H9 (cell line): Measurements from ENCODE around the gene OR1J4. TPM values are rescaled to one million over a fixed set of nuclear protein-coding genes. Genes with fewer than 3 reads are reported as not detected.

Experiments used
- DNase-seq: peaks from one replicate; pipeline ENCODE4 v3.0.0-alpha.2; 2017
- H2AFZ ChIP-seq: one replicate; pipeline ENCODE4 v1.6.1; 2013; ENCODE audit warnings: mild to moderate bottlenecking, low read length, control low read depth, moderate library complexity
- H2AK5ac ChIP-seq: 2 replicates; pipeline ENCODE4 v1.6.1; 2013; ENCODE audit warnings: low read length, control low read depth, mixed read lengths; ENCODE audit not compliant: insufficient read length
- H2BK120ac ChIP-seq: one replicate; pipeline ENCODE4 v1.6.1; 2013; ENCODE audit warnings: low read depth, mild to moderate bottlenecking, low read length, control low read depth, inconsistent platforms; ENCODE audit not compliant: poor library complexity, severe bottlenecking
- H2BK12ac ChIP-seq: 2 replicates; pipeline ENCODE4 v1.6.1; 2013; ENCODE audit warnings: low read length, control low read depth, mixed read lengths, low read depth; ENCODE audit not compliant: insufficient read length
- H2BK15ac ChIP-seq: 2 replicates; pipeline ENCODE4 v1.6.1; 2013; ENCODE audit warnings: low read depth, low read length, control low read depth
- H2BK20ac ChIP-seq: one replicate; pipeline ENCODE4 v1.6.1; 2013; ENCODE audit warnings: low read depth, mild to moderate bottlenecking, low read length, control low read depth, inconsistent platforms; ENCODE audit not compliant: poor library complexity, severe bottlenecking
- H2BK5ac ChIP-seq: 2 replicates; pipeline ENCODE4 v1.6.1; 2013; ENCODE audit warnings: low read length, control low read depth, mixed read lengths; ENCODE audit not compliant: insufficient read length
- H3K14ac ChIP-seq: 2 replicates; pipeline ENCODE4 v1.6.1; 2013; ENCODE audit warnings: low read length, control low read depth; ENCODE audit not compliant: insufficient read depth
- H3K18ac ChIP-seq: 2 replicates; pipeline ENCODE4 v1.6.1; 2013; ENCODE audit warnings: low read depth, mild to moderate bottlenecking, mixed read lengths, low read length, control low read depth; ENCODE audit not compliant: insufficient read length
- H3K23ac ChIP-seq: 2 replicates; pipeline ENCODE4 v1.6.1; 2013; ENCODE audit warnings: low read length, control low read depth, mixed read lengths, low read depth; ENCODE audit not compliant: insufficient read length
- H3K23me2 ChIP-seq: 2 replicates; pipeline ENCODE4 v1.6.1; 2013; ENCODE audit warnings: low read depth, mild to moderate bottlenecking, mixed read lengths, low read length, control low read depth; ENCODE audit not compliant: insufficient read length, poor library complexity, severe bottlenecking
- H3K27ac ChIP-seq: 2 replicates; pipeline ENCODE4 v1.5.1; 2013; ENCODE audit warnings: low read length, control low read depth, mixed read lengths, low read depth; ENCODE audit not compliant: insufficient read length
- H3K27me3 ChIP-seq: 2 replicates; pipeline ENCODE4 v1.6.1; 2013; ENCODE audit warnings: low read length, control low read depth, inconsistent platforms; ENCODE audit not compliant: insufficient read depth
- H3K4ac ChIP-seq: 2 replicates; pipeline ENCODE4 v1.6.1; 2013; ENCODE audit warnings: low read depth, mild to moderate bottlenecking, control low read depth, inconsistent platforms, low read length, moderate library complexity
- H3K4me1 ChIP-seq: 2 replicates; pipeline ENCODE4 v1.6.1; 2013; ENCODE audit warnings: low read length, control low read depth, inconsistent platforms; ENCODE audit not compliant: insufficient read depth
- H3K4me2 ChIP-seq: 2 replicates; pipeline ENCODE4 v1.6.1; 2013; ENCODE audit warnings: low read length, control low read depth, mixed read lengths; ENCODE audit not compliant: insufficient read length, insufficient read depth
- H3K56ac ChIP-seq: 2 replicates; pipeline ENCODE4 v1.6.1; 2013; ENCODE audit warnings: low read depth, mild to moderate bottlenecking, mixed read lengths, low read length, control low read depth; ENCODE audit not compliant: insufficient read length
- H3K79me1 ChIP-seq: 2 replicates; pipeline ENCODE4 v1.6.1; 2013; ENCODE audit warnings: low read depth, mild to moderate bottlenecking, moderate library complexity, low read length, control low read depth, inconsistent platforms; ENCODE audit not compliant: insufficient read depth, poor library complexity, severe bottlenecking
- H3K79me2 ChIP-seq: 2 replicates; pipeline ENCODE4 v1.6.1; 2013; ENCODE audit warnings: low read length, control low read depth, inconsistent platforms; ENCODE audit not compliant: insufficient read depth
- H3K9ac ChIP-seq: 2 replicates; pipeline ENCODE4 v1.6.1; 2013; ENCODE audit warnings: low read length, control low read depth, mixed read lengths; ENCODE audit not compliant: insufficient read length; ENCODE audit errors: extremely low read depth
- H3K9me3 ChIP-seq: one replicate; pipeline ENCODE4 v1.6.1; 2013; ENCODE audit warnings: low read depth, low read length, inconsistent platforms; ENCODE audit not compliant: control insufficient read depth
- H3T11ph ChIP-seq: one replicate; pipeline ENCODE4 v1.6.1; 2013; ENCODE audit warnings: mild to moderate bottlenecking, low read length, control low read depth, inconsistent platforms
- H4K20me1 ChIP-seq: one replicate; pipeline ENCODE4 v1.6.1; 2013; ENCODE audit not compliant: control insufficient read depth, insufficient read length, insufficient read depth
- H4K5ac ChIP-seq: 2 replicates; pipeline ENCODE4 v1.6.1; 2013; ENCODE audit warnings: low read depth, mild to moderate bottlenecking, mixed read lengths, low read length, control low read depth; ENCODE audit not compliant: insufficient read length
- H4K8ac ChIP-seq: replicated peaks from 2 replicates; pipeline ENCODE4 v1.6.1; 2013; ENCODE audit warnings: low read length, control low read depth, mixed read lengths, low read depth; ENCODE audit not compliant: insufficient read length
- H4K91ac ChIP-seq: 2 replicates; pipeline ENCODE4 v1.6.1; 2013; ENCODE audit warnings: low read depth, mild to moderate bottlenecking, moderate library complexity, mixed read lengths, low read length, control low read depth; ENCODE audit not compliant: insufficient read length
- H3K27ac Mint-ChIP-seq, 3 experiments: 2 replicates in 2 of 3; 3 replicates in 1 of 3; pipeline ENCODE4 v1.8.0; 2020 to 2021; ENCODE audit warnings: mixed read lengths in 3 of 3, mild to moderate bottlenecking in 1 of 3, moderate library complexity in 1 of 3
- H3K27me3 Mint-ChIP-seq: 2 replicates; pipeline ENCODE4 v1.8.0; 2021; ENCODE audit warnings: low read depth, mild to moderate bottlenecking, moderate library complexity, mixed read lengths
- H3K36me3 Mint-ChIP-seq, 3 experiments: 2 replicates in 2 of 3; 3 replicates in 1 of 3; pipeline ENCODE4 v1.8.0; 2020 to 2021; ENCODE audit warnings: low read depth in 3 of 3, mixed read lengths in 3 of 3; ENCODE audit not compliant: insufficient read depth in 1 of 3
- H3K4me1 Mint-ChIP-seq, 2 experiments: 2 replicates each; pipeline ENCODE4 v1.8.0; 2020; ENCODE audit warnings: mixed read lengths in 2 of 2
- H3K4me3 Mint-ChIP-seq, 2 experiments: 2 replicates in 1 of 2; 3 replicates in 1 of 2; pipeline ENCODE4 v1.8.0; 2020 to 2021; ENCODE audit warnings: mild to moderate bottlenecking in 2 of 2, mixed read lengths in 2 of 2, moderate library complexity in 1 of 2
- H3K9me3 Mint-ChIP-seq, 2 experiments: 2 replicates in 1 of 2; 3 replicates in 1 of 2; pipeline ENCODE4 v1.8.0; 2020; ENCODE audit warnings: mild to moderate bottlenecking in 2 of 2, mixed read lengths in 2 of 2, moderate library complexity in 1 of 2
- whole genome bisulfite sequencing: extraction: QIAGEN DNeasy Blood & Tissue Kit; methylation state at CpG from one replicate; pipeline ENCODE4 v1.1.7; 2013; ENCODE audit warnings: missing lambda C conversion rate, low lambda C conversion rate, mixed read lengths; ENCODE audit not compliant: insufficient read length; ENCODE audit errors: extremely low coverage; 5-methylcytosine and 5-hydroxymethylcytosine counted together
- total RNA-seq: library from RNA; stranded (reverse); gene quantifications from 2 replicates; pipeline ENCODE4 v1.2.1, GENCODE V29; 2021
- TF ChIP-seq, protein P1 (sequence below): fragments of 200-600 bp; sonication (generic); conservative IDR thresholded peaks from 3 replicates; pipeline ENCODE4 v1.8.0; 2021; ENCODE audit warnings: antibody characterized with exemption, mild to moderate bottlenecking

The OR1J4 gene
- total RNA-seq, 1 experiment from 2014 or later = not detected

DNA sequence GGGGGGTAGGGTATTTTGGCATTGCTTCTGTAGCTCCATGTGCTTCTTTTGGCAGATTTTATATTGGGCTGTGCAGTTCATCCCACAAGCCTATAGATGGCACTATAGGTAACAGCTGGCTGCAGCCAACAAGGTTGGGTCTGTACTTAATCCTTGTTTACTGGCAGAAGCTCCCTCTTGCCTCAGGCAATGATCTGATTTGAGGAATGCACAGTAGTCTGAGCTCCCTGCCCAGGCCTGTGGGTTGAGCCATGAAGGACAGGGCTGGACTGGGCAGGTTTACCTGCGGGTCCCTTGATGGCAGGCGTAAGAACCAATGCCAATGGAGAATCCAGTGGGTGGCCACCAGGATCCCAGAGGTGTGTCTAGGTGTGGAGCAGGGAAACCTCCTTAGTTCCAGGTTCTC is 20.1 kb upstream of the OR1J4 start:
- Histone ChIP-seq H4K8ac (no peak overlapping the region), H3K23ac (no peak overlapping the region), H3K79me1 (no peaks in the 10 kb centered on the region), H3K18ac (peak overlapping the region; percentile 35), H2BK20ac (no peak overlapping the region), H3K9ac (no peak overlapping the region), H2BK120ac (no peak overlapping the region), H3K27me3 (no peaks in the 10 kb centered on the region), H2AK5ac (no peak overlapping the region), H3K27ac (no peak overlapping the region), H3K9me3 (peaks cover 33% of the 10 kb centered on the region), H3K56ac (no peak overlapping the region), H3K14ac (no peak overlapping the region), H4K20me1 (no peaks in the 10 kb centered on the region), H2AFZ (no peak overlapping the region), H3T11ph (no peak overlapping the region), H4K91ac (no peak overlapping the region), H2BK15ac (no peak overlapping the region), H2BK12ac (no peak overlapping the region), H3K4ac (no peak overlapping the region), H3K79me2 (no peaks in the 10 kb centered on the region), H2BK5ac (no peak overlapping the region), H4K5ac (no peak overlapping the region), H3K4me2 (no peak overlapping the region), H3K23me2 (no peaks in the 10 kb centered on the region), H3K4me1 (no peaks in the 10 kb centered on the region)
- Mint-ChIP-seq H3K4me3 (no peak overlapping the region), H3K36me3 (peaks cover 0 to 9% (median 0%) of the 10 kb centered on the region in 3 experiments; a peak in 3 of 7 replicates), H3K27ac (no peak overlapping the region), H3K9me3 (peaks cover 82 to 84% of the 10 kb centered on the region in 2 experiments), H3K27me3 (no peaks in the 10 kb centered on the region), H3K4me1 (no peaks in the 10 kb centered on the region)
- WGBS = no CpG with 5 or more reads among the region's 2 CpGs
- TF ChIP-seq, protein P1, sequence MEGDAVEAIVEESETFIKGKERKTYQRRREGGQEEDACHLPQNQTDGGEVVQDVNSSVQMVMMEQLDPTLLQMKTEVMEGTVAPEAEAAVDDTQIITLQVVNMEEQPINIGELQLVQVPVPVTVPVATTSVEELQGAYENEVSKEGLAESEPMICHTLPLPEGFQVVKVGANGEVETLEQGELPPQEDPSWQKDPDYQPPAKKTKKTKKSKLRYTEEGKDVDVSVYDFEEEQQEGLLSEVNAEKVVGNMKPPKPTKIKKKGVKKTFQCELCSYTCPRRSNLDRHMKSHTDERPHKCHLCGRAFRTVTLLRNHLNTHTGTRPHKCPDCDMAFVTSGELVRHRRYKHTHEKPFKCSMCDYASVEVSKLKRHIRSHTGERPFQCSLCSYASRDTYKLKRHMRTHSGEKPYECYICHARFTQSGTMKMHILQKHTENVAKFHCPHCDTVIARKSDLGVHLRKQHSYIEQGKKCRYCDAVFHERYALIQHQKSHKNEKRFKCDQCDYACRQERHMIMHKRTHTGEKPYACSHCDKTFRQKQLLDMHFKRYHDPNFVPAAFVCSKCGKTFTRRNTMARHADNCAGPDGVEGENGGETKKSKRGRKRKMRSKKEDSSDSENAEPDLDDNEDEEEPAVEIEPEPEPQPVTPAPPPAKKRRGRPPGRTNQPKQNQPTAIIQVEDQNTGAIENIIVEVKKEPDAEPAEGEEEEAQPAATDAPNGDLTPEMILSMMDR = peak; percentile 67
- DNase-seq = peak; percentile 80
